Left ventricle myocardium superior (tissue), 1 donor: ENCODE data around the gene RBM4. TPM values are rescaled to one million over a fixed set of nuclear protein-coding genes. Genes with fewer than 3 reads are reported as not detected.
A peak's percentile ranks its signal among the peaks of the same experiment; 100 is the strongest.

Source experiments
- ATAC-seq: fragments of 200-7000 bp; cut with Tn5 transposase; one replicate; pipeline ENCODE4 v1.9.1; 2020; ENCODE audit warnings: mild to moderate bottlenecking, moderate library complexity
- DNase-seq: peaks from one replicate; pipeline ENCODE4 v3.0.0-alpha.2; 2020
- intact Hi-C: fragments of 100-400 bp; cut with micrococcal nuclease; formaldehyde crosslinking; loops from one replicate; pipeline ENCODE4 v1.11.0; 2022
- total RNA-seq: library from RNA; stranded (reverse); fragmentation: NEBNext Ultra II Directional; extraction: Animal tissue kit (Norgen Biotek cat#: 25700); gene quantifications from one replicate; pipeline ENCODE4 v1.2.1, GENCODE V29; 2021
- donor health status: DM: no; HTN: yes; CAD: no; lungs with severe emphysema.

Gene RBM4
- total RNA-seq, 1 donor from 2014 or later, result 69.5 TPM

DNA sequence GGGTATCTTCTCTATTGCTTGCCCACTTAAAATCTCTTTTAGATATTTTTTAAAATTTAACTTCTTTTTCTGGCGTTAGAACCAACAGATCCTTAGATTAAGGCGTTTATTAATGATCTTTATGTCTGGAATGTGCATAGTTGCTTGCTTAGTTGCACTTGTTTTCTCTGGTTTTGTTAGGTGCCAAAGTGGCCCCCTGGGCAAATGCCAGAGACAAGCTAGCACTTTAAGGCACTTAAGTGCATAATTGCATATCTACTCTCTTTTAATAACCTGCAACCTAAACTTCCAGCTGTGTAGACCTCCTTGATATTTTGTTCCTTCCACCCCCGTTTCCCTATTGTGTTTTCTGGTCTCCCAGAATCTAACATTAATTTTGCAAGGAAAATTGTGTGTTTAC is 3.3 kb downstream of the RBM4 start:
- no peak for ATAC-seq
- DNase-seq, result no peak
- intact Hi-C loops, result no loop called here

DNA sequence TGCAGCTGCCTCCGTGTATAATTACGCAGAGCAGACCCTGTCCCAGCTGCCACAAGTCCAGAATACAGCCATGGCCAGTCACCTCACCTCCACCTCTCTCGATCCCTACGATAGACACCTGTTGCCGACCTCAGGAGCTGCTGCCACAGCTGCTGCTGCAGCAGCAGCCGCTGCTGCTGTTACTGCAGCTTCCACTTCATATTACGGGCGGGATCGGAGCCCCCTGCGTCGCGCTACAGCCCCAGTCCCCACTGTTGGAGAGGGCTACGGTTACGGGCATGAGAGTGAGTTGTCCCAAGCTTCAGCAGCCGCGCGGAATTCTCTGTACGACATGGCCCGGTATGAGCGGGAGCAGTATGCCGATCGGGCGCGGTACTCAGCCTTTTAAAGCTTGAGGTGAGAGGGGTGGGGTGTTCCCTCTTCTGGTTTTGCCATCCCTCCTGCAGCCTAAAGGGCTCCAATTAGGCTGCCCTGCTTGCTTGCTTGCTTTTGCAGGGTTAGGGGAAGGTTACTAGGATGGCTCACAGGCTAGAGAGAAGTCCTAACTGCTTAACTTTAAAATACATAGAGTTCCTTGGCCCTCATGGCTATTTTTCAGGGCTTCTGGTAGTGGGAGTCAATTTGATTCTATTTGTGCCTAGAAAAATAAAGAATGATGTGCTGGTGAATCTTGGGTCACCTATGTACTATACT is 5.4 kb downstream of the RBM4 start:
- intact Hi-C loops, result no loop called here
- no peak for ATAC-seq

DNA sequence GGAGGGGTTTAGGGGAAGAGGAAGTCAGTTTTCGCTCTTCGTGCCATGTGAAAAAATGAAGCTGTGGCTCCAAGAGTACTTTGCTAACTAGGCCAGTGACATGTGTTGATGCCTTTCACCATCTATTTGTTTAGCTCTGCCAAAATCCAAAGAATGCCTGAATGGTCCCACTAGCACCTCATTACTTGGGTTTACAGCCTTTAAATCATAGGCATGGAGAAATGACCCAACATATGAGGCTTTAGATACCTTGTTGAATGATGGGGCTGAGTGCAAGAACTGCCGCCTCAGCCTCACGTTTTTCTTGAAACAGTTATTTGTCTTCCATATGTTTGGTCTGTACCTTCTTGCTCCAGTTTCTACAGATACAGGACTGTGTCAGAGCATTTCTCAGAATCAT is 8.3 kb downstream of the RBM4 start:
- DNase-seq, result no peak
- intact Hi-C loops, result no loop called here
- ATAC-seq, result no peak

More for the DNA sequence above, 5.4 kb downstream of the RBM4 start:
- DNase-seq, result no peak

DNA sequence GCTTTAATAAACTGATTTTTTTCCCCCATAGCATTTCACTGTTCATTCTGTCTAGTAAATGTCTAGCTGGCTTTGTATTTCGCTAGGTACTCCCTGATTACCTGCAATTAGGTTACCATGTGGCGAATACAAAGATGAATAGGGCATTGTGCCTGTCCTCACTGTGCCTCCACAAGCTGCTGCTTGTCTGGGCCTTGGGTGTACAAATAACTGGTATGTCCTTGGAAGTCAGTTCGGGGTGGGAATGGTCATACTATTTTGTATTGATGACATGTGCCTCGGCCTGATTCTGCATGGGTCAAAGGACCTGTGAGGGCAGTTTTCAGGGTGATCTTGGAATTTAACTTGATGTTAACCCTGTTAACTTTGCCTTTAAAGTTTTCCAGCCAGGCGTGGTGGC is 11.4 kb downstream of the RBM4 start:
- no peak for ATAC-seq
- intact Hi-C loops, result no loop called here
- no peak for DNase-seq

DNA sequence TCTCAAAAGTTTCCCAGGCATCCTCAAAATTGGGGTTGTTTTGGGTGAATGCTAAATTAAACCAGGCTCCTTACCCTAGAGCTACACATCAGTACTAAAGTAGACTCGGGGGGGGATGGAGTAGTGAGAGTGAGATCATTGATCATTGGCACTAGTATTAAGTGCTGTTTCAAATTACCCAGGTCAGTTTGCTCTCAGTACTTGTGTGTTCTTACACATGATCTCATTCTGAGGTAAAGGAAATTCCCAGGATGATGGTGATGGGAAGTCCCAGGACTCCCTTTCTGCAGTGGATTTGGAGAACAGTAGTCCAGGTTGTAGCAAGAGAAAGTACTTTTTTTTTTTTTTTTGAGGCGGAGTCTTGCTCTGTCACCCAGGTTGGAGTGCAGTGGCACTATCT is 12.5 kb downstream of the RBM4 start:
- intact Hi-C loops, result no loop called here
- ATAC-seq, result no peak
- no peak for DNase-seq

DNA sequence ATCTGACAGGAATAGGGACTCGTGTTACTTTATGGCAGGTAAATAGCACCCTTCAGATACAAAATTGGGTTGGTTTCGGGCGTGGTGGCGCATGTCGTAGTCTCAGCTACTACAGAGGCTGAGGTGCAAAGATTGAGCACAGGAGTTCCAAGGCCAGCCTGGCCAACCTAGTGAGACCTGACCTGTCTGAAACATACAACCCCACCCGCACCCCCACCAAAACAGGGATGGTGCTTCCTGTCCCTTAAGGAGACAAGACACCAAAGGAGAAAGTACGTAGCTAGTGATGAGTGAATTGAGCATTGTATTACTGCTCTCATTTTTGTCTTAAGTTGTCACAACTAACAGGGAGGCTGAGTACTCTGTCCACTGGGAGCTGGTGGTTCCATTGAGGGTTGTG is 14.1 kb downstream of the RBM4 start:
- intact Hi-C loops, result no loop called here
- DNase-seq (no peak), ATAC-seq (no peak)

DNA sequence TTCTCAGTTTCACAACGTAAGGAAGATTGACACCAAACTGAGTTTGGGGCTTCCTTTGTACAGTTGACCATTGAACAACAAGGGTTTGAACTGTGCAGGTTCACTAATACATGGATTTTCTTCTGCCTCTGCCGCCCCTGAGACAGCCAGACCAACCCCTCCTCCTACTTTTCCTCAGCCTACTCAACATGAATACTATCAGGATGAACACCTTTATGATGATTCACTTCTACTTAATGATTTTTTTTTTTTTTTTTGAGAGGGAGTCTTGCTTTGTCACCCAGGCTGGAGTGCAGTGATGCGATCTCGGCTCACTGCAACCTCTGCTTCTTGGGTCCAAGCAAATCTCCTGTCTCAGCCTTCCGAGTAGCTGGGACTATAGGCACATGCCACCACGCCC is 14.6 kb downstream of the RBM4 start:
- ATAC-seq, result no peak
- no peak for DNase-seq
- intact Hi-C loops, result no loop called here

DNA sequence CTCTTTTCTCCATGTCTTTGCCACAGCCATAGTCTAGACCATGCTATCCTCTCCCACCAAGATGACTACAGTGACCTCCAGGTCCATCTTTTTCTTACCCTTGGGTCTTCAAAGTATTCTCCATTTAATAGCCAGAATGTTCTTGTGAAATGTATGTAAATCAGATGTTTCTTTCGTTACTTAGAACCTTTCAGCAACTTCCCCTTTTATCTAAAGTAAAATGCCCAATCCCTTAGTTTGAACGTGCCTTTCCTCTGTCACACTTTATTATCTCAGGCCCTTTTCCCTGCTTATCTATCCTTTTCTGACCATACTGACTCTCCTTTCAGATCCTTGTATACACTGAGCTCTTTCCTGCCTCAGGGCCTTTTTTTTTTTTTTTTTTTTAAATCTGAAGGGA is 21.3 kb downstream of the RBM4 start:
- intact Hi-C loops, result no loop called here
- DNase-seq (no peak), ATAC-seq (no peak)

DNA sequence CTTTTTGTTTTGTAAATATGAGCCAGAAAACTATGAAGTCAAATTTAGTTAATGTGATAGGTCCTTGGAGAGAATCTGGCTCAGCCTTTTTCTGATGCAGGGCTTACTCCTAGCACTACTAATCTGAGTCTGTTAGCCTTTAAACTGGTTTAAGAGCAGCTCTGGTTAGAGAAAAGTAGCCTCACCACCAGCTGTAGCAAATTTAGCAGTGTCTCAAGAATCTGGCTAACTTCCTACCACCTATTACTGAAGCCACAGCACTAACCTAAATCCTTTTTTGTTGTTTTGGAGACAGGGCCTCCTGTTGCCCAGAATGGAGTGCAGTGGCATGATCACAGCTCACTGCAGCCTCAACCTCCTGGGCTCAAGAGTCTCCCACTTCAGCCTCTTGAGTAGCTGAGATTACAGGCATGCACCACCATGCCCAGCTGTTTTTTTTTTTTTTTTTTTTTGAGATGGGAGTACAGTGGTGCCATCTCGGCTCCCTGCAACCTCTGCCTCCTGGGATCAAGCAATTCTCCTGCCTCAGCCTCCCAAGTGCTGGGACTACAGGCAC is 25.3 kb downstream of the RBM4 start:
- DNase-seq (no peak), ATAC-seq (peak; percentile 58)
- intact Hi-C loops, result no loop called here

DNA sequence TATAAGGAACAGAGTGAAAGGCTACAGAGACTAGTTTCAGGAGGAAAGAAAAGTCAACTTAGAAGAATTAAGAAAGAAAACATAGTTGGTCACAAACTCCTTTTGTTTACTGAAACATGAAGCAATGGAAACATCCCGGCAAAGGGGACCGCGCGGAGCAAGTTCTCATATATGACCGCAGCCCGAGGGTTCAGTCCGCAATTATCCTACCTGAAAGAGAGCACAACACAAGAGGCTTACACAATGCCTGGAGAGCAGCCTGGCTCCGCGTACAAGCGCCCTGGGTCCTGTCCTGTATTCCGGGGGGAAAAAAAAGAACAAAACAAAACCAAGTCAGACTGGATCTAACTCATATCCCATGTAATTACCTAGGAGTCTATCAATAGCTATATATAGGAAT is 26.9 kb downstream of the RBM4 start:
- ATAC-seq, result no peak
- intact Hi-C loops, result no loop called here
- DNase-seq, result no peak

DNA sequence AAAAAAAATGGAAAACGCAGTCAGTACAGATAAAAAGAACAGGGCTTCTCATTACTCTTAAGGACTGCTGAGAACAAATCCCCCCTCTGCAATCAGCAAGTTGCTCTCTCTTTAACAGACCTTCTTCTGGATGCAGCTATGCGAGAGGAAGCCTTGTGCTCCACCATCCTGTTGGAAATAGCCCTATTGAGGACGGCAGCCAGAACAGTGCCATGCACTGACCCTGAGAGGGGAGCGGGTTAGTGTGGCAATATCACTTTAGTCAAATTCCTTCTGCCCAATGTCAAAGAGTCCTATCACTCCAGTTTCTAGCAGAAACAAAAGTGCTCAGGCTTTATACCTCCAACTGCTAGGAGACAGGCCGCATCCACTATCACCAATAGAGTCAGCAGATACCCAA is 32.3 kb downstream of the RBM4 start:
- DNase-seq (no peak), ATAC-seq (peak; percentile 31)
- intact Hi-C loops, result loop anchor here (10.0 kb wide), 1 partner anchor 256 kb away; no protein-coding TSS in a partner anchor

DNA sequence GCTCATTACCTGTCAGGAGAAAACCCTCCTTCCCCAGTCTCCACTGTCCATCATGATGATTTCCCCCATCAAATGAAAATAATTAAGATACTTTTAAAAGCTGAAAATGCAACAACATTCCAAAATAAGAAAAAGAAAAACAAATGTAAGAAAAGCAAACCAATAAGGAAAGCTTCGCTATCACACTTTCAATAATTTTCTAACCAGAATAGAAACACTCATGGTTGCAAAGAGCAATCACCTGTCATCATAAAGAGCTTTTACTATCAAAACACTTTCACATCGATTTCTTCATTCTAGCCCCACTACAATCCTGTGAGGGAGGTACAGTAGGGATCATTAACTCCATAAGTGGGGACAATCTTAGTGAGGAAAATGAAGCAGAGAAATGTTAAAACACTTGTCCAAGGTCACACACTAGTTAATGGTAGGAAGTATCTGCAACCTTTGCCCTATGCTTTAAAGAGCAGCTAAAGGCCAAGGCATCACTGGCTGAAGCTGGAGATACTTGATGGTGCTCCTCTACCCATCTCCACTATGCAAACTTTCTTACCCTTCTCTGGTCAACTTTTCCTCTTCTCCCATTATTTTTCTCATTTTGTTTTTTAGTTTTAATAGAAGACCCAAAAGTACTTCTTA is 36.6 kb downstream of the RBM4 start:
- no peak for ATAC-seq
- no peak for DNase-seq
- intact Hi-C loops, result loop anchor here (5.0 to 10.0 kb wide), 2 partner anchors 98 to 260 kb away; no protein-coding TSS in a partner anchor

DNA sequence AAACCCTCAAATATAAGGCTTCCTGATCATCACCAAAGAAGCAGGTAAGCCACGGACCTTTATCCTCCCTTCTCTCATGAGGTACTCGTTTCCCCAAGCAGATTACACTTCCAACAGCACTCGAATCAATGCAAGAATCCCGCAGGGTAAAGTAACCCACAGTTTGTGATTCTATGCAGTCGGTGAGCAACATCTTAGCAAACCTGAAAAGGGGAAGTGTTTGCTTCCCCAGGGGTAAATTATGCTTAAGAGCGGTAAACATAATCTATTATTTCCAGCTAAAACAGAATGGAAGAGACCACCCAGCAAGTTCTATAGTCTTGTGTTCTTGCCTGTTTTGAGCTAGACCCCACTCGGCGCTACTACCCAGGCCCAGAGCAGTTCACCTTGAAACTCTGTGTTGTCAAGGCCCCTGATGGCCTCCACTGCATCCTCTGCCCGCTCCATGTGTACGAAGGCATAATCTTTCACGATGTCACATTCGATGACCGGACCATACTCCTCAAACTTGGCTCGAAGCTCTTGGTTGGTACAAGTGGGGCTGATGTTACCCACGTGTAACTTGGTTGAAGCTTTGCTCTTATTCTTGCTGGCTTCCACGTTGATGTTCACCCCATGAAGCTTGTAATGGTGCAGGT is 37.9 kb downstream of the RBM4 start:
- intact Hi-C loops, result loop anchor here (5.0 to 10.0 kb wide), 2 partner anchors 99 to 262 kb away; no protein-coding TSS in a partner anchor
- ATAC-seq (no peak), DNase-seq (no peak)

DNA sequence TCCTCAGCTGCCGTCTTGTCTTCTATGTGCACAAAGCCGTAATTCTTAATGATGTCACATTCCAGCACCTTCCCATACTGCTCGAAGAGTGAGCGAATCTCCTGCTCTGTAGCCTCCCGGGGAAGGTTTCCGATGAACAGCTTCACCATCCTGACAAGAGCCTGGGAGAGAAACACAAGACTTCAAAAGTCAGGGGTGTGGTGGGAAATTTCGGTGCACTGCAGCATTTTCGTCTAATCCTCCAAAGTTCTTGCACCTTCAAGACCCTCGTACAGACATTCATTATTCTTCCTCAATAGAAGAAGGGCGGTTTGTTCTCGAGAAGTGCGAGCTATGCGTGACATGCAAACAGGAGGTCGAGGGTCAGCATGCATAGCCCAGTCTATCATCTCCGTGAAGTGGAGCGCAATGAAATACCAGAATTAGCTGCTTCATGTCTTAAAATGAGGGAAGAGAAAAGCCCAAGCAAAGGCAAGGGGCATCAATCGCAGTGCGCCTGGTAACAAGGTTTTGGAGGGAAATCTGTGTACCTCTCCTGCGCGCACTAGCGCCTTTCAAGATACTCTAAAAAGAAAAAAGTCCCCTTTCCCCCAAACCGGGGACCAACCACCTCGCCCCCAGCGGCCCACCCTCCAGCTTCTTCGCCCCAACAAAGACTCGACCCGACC is 38.6 kb downstream of the RBM4 start:
- DNase-seq (no peak), ATAC-seq (no peak)
- intact Hi-C loops, result loop anchor here (5.0 to 10.0 kb wide), 2 partner anchors 100 to 262 kb away; no protein-coding TSS in a partner anchor

DNA sequence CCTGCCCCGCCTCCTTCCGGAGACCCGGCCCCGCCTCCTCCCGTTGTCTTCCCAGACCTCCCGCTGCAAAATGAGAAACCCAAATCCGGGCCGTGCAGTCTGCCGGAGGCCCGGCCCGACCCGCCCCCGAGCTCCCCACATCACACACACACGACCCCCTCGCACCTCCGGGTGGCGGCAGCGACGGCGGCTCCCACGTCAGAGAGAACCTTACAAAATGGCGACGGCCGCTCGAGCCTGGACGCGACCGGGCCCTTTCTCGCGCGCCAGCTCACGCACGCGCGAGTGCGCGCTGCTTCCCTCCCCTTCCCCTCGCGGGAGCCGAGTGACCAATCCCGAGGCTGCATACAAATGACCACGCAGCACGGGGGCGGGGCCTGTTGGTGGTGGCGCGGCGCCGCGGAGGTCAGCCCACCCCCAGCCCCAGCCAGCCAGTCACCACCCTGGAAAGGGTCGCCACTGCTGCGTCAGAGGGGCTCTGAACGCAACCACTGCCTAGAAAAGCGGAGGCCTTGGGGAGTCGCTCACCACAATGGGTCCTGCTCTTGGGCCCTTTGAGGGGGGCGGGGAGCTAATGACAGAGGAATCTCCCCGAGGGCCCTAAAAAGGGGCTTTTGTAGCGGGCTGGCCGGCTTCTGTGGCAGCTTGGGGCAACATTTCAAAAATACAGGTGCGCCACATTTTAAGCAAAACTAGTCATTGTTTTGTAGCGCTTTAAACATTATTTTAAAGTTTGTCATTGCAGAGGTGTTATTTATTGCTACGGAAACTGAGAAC is 39.3 kb downstream of the RBM4 start, which contains the start of gene RBM4B:
Gene RBM4B (minus strand): TSS at position 289 of the 777 bp plus-strand sequence. CDS start 808 bp downstream, outside the sequence.
- ATAC-seq, result peak; percentile 98
- peak; percentile 99 for DNase-seq
- intact Hi-C loops, result loop anchor here (5.0 to 10.0 kb wide), 2 partner anchors 100 to 263 kb away; no protein-coding TSS in a partner anchor

DNA sequence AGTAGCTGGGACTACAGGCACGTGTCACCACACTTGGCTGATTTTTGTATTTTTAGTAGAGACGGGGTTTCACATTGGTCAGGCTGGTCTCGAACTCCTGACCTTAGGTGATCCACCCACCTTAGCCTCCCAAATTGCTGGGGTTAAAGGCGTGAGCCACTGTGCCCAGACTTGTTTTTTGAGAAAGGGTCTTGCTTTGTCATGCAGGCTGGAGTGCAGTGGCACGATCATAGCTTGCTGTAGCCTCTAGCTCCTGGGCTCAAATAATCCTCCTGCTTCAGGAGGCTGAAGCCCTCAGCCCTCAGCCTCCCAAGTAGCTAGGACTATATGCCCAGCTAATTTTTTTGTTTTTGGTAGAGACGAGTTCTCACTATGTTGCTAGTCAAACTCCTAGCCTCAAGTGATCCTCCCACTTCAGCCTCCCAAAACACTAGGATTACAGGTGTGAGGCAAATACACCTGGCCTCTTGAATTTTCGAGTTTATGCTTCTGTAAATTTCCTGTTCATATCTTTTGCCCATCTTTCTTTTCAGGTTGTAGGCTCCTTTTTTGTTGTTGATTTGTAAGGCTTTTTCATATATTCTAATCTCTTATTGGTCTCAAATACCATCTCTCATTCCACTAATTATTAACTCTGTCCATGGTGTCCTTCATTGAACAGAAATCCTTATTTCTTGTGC is 42.6 kb downstream of the RBM4 start:
- intact Hi-C loops, result no loop called here
- DNase-seq, result no peak
- no peak for ATAC-seq

DNA sequence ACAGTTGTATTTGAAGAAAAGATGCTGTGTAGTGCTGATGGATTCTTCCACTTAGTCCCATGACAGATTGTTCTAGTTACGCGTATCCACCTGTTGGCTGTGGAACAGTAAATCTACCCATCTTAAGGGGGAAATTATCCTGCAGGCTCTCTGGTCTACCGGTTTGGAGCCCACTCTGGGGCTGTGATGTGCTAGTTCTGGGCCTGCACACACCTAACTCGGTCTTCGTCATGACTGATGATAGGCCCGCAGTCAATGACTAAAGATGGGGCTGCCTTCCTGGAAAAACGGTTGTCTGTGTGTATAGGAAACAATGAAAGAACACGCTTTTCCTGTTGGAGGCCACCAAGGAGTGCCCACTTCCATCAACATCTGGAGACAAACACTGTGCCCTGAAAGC is 45.4 kb downstream of the RBM4 start:
- DNase-seq (no peak), ATAC-seq (no peak)
- intact Hi-C loops, result no loop called here

DNA sequence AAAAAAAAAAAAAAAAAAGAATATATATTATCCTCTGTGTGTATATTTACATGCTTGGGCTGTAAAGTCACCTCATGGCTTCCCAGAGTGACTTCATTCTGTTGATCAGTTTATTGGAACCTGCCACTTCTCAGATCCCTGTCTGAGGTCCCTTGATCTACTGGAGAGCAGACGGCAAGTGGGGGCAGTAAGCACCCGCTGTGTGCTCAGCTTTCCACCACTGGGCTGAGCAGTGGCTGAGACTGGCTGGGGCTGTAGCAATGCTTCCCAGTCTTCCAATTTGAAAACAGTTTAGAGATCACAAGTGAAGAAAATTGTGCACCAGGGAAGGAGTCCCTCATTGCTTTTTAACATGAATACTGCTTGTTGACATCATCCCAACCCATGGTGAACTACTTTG is 46.1 kb downstream of the RBM4 start:
- ATAC-seq (no peak), DNase-seq (no peak)
- intact Hi-C loops, result no loop called here
